PC-3 (cell line): ENCODE results near the gene LRRC57.

Experiments
- CTCF ChIP-seq: fragments of 300-600 bp; sonication (generic); conservative IDR thresholded peaks from 2 replicates; pipeline ENCODE4 v1.5.1; 2017; ENCODE audit warnings: antibody characterized with exemption, low read depth, mild to moderate bottlenecking, low read length
- EZH2 ChIP-seq: fragments of 300-600 bp; sonication (generic); IDR thresholded peaks from one replicate; pipeline ENCODE4 v1.6.1; 2017; ENCODE audit warnings: antibody characterized with exemption, mild to moderate bottlenecking, low read length; ENCODE audit not compliant: unreplicated experiment

GRCh38 chr15:42575188-42576039 is 26.8 kb upstream of the LRRC57 start, which contains the start of gene STARD9:
- TF ChIP-seq CTCF (no peak), EZH2 (no peak)
